D721Med (cell line): Measurements from ENCODE around the gene PPFIA3.
A peak's percentile ranks its signal among the peaks of the same experiment; 100 is the strongest.

Experiments used
- DNase-seq: peaks from one replicate; pipeline ENCODE4 v3.0.0; 2011; ENCODE audit warnings: low spot score; ENCODE audit not compliant: insufficient read length
- FAIRE-seq: peaks from 2 replicates; lab custom pipeline; 2011; peaks lifted over from hg19 to GRCh38; lab: Jason Lieb, UNC
- TF ChIP-seq, protein P1 (sequence below): IDR thresholded peaks from 2 replicates; pipeline ENCODE4 v1.5.1; 2012; ENCODE audit warnings: mild to moderate bottlenecking, control low read depth; ENCODE audit not compliant: insufficient read depth; ENCODE audit errors: missing control alignments

PPFIA3 gene

DNA sequence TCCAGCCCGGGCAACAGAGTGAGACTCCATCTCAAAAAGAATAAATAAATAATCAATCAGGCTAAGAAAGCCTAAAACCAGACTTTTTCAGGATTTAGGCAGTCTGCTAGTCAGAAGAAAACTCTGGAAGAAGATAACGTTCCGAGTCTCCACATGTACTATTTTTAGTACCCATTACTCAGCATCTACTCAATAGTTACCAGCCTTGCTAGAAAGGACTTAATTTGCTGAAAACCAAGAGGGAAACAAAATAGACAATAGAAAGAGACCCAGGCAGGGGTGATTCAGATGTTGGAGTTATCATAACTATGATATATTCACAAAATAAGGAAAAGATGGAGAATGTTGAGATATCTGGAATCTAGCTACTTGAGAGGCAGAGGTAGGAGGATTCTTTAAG, 8.8 kb upstream of the PPFIA3 start:
- FAIRE-seq (no peak), DNase-seq (no peak)

DNA sequence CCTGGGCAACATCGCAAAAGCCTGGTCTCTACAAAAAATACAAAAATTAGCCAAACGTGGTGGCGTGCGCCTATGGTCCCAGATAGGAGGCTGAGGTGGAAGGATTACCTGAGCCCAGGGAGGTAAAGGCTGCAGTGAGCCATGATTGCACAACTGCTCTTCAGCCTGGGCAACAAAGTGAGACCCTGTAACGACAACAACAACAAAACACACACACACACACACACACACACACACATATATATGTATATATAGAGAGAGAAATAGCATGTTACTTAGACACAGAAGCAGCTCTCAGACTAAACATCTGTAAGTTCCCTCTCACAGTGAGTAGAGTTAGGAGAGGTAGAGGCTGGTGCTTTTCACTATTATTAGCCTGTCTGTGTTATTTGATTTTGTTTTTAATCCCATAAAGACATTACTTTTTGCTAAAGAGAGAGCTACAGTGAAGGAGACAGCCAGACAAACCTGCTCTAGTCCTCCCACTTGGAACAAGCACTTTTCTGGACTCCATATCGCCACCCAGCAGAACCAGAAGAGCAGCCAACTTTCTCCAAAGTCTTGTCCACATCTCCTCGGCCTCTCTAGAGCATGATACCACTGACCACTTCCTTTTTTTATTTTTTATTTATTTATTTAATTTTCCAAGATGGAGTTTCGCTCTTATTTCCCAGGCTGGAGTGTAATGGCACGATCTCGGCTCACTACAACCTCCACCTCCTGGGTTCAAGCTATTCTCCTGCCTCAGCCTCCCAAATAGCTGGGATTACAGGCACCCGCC, 7.9 kb upstream of the PPFIA3 start:
- no peak for FAIRE-seq
- TF ChIP-seq, protein P1, sequence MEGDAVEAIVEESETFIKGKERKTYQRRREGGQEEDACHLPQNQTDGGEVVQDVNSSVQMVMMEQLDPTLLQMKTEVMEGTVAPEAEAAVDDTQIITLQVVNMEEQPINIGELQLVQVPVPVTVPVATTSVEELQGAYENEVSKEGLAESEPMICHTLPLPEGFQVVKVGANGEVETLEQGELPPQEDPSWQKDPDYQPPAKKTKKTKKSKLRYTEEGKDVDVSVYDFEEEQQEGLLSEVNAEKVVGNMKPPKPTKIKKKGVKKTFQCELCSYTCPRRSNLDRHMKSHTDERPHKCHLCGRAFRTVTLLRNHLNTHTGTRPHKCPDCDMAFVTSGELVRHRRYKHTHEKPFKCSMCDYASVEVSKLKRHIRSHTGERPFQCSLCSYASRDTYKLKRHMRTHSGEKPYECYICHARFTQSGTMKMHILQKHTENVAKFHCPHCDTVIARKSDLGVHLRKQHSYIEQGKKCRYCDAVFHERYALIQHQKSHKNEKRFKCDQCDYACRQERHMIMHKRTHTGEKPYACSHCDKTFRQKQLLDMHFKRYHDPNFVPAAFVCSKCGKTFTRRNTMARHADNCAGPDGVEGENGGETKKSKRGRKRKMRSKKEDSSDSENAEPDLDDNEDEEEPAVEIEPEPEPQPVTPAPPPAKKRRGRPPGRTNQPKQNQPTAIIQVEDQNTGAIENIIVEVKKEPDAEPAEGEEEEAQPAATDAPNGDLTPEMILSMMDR: no peak
- no peak for DNase-seq

More for the DNA sequence above, 8.8 kb upstream of the PPFIA3 start:
- TF ChIP-seq, protein P1: no peak

DNA sequence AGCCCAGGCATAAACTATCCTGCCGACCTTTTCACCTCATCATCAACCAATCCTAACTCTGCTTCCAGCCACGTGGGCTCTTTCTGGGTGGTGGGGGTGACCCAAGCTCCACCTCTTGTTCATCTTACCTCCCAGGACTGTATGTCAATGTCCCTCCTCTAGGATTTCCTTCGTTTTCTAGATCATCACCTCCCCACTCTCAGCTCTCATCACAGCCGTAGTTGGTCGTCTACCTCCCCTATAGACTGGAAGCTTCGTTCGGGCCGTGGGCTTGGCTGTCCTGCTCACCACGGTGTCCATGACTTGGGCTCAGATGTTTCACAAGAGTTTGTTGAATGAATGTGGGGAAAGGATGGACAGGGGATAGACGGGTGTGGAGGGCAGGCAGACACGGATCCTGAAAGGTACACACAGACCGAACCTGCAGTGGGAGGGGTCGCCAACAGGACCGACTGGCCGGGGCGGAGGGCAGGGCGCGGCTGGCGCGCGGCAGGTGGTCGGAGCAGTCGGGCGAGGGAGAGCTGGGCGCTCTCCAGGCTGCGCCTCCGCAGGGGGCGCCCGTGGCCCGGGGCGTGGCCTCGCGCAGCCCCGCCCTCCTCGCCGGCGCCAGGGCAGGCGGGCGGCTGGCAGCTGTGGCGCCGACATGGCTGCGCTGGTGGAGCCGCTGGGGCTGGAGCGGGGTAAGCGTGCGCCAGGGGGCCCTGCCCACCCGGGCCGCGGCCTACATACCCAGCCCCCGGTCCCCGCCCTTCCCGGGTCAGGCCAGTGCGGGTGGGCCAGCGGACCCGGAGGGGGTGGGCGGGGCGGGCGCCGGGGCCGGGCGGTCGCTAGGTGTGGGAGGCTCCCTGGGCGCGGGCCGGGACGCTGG, 5.3 kb upstream of the PPFIA3 start, which contains the start of gene LIN7B:
LIN7B (plus strand) TSS at position 609 of the 868 bp plus-strand sequence; CDS start at position 644, 35 bp downstream.
- TF ChIP-seq, protein P1: peak; percentile 43
- FAIRE-seq (no peak), DNase-seq (peak; percentile 85)

DNA sequence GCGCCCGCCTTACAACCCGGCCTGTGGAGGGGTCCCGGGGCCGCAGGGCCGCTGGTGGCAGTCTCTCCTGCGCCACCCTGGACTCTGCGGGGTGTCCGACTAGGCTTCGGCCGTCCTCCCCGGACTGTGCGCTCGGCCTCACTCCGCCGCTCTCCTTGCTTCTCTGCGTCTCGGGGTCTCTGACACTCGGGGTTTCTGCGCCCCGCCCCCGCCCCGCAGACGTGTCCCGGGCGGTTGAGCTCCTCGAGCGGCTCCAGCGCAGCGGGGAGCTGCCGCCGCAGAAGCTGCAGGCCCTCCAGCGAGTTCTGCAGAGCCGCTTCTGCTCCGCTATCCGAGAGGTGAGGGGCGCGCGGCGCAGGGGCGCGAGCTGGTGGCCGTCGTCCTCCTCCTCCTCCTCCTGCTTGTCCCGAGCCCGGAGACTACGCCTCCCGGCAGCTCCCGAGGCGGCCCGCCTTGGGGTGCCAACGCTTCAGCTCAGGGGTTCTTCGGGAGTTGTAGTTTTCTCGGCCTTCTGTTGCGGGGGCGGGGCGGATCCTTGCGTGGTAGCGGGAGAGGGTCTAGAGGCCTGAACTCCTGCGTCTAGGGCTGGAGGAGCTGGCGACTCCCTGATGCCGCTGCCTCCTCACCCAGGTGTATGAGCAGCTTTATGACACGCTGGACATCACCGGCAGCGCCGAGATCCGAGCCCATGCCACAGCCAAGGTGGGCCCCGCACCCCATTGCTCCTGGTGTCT, 4.5 kb upstream of the PPFIA3 start:
- DNase-seq (no peak), FAIRE-seq (no peak)
- TF ChIP-seq, protein P1: no peak

DNA sequence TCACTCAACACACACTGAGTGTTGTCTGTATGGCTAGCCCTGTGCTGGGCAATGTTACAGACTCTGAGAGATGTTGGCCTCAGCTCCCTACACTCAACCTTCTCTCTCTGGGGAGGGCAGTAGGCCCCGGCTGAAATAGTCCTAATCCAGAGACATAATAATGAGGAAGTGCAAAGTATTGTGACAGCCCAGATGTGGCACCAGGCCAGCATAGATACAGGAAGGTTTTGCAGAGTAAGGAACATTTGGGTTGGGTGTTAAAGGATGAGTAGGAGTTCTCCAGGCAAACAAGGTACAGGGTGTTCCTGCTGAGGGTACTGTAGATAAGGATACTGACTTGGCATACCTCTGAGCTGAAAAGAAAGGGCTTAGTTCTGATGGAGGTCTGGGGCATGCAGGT, 2.8 kb upstream of the PPFIA3 start:
- TF ChIP-seq, protein P1: no peak
- FAIRE-seq (no peak), DNase-seq (no peak)

DNA sequence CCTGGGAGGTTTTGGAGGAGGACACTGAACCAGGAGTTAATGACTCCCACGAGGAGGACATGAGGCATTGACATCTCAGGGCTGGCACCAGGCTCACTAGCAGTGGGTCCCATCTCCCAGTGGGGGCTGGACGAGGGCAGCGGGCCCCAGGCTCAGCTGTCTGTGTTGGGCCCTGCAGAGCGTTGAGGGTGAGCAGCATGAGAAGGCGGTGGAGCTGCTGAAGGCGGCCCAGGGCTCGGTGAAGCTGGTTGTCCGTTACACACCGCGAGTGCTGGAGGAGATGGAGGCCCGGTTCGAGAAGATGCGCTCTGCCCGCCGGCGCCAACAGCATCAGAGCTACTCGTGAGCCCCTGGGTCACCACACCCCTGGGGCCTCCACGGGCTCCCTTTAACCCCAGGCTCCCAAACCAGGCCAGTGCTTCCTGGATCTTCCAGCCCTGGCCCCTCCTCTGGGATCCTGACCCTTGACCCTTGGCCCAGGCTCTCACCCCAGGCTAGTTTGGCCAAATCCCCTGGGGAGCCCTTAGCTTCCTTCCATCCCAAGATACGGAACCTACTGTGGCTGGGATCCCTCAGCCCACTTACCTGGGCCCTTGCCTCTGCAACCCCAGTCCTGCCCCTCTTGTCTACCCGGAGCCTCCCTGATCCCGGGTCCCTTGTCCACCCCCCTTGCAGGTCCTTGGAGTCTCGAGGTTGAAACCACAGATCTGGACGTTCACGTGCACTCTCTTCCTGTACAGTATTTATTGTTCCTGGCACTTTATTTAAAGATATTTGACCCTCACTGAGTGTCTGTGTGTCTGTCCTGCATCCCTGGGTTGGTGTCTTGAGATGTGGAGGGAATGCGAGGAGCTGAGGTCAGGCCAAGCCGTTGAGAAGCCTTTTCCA, 1.4 kb upstream of the PPFIA3 start:
- DNase-seq (no peak), FAIRE-seq (no peak)
- TF ChIP-seq, protein P1: no peak
